ENCODE results near the gene IL2RA.

DNA sequence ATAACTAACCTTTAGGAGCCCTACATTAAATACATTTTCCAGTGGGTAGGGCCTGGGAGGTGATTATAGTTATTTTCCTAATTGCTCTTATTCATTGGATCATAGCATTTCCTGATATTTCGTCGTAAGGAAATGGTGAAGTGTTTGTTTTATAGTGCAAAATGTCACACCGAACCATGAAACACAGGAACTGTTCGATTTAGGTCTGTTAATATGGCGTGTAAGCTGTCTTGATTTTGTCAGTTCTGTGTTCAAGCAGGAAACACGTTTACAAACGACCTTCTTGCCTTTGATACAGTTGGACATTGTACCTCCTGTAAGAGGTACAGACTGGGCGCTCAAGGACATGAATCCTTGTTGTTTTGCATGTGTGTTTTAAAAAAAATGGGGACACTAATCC is 41.4 kb upstream of the IL2RA start:
- TF ChIP-seq, protein P1, sequence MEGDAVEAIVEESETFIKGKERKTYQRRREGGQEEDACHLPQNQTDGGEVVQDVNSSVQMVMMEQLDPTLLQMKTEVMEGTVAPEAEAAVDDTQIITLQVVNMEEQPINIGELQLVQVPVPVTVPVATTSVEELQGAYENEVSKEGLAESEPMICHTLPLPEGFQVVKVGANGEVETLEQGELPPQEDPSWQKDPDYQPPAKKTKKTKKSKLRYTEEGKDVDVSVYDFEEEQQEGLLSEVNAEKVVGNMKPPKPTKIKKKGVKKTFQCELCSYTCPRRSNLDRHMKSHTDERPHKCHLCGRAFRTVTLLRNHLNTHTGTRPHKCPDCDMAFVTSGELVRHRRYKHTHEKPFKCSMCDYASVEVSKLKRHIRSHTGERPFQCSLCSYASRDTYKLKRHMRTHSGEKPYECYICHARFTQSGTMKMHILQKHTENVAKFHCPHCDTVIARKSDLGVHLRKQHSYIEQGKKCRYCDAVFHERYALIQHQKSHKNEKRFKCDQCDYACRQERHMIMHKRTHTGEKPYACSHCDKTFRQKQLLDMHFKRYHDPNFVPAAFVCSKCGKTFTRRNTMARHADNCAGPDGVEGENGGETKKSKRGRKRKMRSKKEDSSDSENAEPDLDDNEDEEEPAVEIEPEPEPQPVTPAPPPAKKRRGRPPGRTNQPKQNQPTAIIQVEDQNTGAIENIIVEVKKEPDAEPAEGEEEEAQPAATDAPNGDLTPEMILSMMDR (optimal IDR thresholded peaks at IDR 0.05 in 1 of 3, IDR thresholded peaks at IDR 0.05 in 1 of 3, conservative IDR thresholded peaks at IDR 0.05 in 1 of 3; ENCODE audit: extremely low read depth in 1 of 3, insufficient read depth in 2 of 3, low read length in 3 of 3): no peak
- TF ChIP-seq EZH2 (IDR thresholded peaks at IDR 0.05; ENCODE audit: low read length): no peak
